Stimulated activated naive CD8-positive, alpha-beta T cell treated with anti-CD3 and anti-CD28 coated beads, Interleukin-15, amount 100 ng/mL, for 72 hours (primary cell): Measurements from ENCODE around the gene OTULINL.
"Not testable (repeated sequence)": the region's sequence is repeated elsewhere in the genome, so short reads cannot be mapped to it uniquely, and the experiment has no call there.

Source experiments
- ATAC-seq: fragments of 150-1000 bp; cut with Tn5 transposase; 2 replicates; pipeline ENCODE4 v1.10.0; 2021; ENCODE audit warnings: mild to moderate bottlenecking, moderate library complexity
- DNase-seq, 2 donors: peaks; one replicate each; pipeline ENCODE4 v3.0.0; 2021 to 2022
- H3K27ac Mint-ChIP-seq, 2 donors: one replicate each; pipeline ENCODE4 v1.8.0; 2022; ENCODE audit warnings: mild to moderate bottlenecking in 2 of 2, mixed read lengths in 2 of 2, moderate library complexity in 2 of 2
- H3K27me3 Mint-ChIP-seq: one replicate; pipeline ENCODE4 v1.8.0; 2022; ENCODE audit warnings: mixed read lengths
- H3K4me1 Mint-ChIP-seq: one replicate; pipeline ENCODE4 v1.8.0; 2022; ENCODE audit warnings: mild to moderate bottlenecking, mixed read lengths
- H3K4me3 Mint-ChIP-seq, 2 donors: one replicate each; pipeline ENCODE4 v1.8.0; 2022; ENCODE audit warnings: mild to moderate bottlenecking in 2 of 2, mixed read lengths in 2 of 2, moderate library complexity in 1 of 2
- H3K9me3 Mint-ChIP-seq, 2 donors: one replicate each; pipeline ENCODE4 v1.8.0; 2022; ENCODE audit warnings: mixed read lengths in 2 of 2

Gene OTULINL

DNA sequence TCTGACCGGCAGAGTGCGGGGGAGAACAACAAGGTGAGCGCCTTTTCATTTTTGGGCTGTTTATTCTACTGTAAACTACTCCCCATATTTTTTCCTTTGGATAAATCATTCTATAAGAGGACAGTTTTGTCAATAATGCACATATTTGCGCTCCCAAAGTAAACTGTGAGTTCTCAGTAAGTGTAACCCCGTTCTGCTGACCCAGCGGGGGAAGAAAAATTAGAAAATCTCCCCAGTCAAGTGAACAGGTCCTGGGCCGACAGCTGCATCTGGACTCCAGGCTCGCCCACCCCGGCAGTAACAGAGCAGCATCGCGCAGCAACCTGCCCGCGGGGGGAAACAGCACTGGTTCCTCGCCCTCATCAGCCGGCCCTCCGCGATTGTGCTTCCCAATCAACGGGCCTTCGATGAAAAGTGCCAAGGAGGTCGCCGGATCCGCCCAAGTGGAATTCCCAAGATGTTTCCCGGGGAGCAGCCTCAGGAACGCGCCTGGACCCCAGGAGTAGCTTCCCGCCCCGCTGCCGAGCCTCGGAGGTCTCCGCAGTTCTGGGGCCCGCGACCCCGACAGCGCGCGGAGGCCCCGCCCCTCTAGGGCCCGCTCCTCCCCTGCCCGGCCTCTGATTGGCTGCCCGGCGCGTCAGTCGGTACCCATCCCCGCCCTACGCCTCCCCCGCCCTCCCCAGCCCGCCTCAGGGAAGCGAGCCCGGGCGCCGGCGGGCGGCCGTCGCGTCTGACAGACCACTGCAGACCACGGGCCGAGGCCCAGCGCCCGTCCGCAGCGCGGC lies at the start of gene OTULINL:
OTULINL (plus strand) TSS at position 687 of the 785 bp plus-strand sequence. CDS start 103 bp downstream, outside the sequence.
- Mint-ChIP-seq H3K4me1 (peaks cover 41% of the 10 kb centered on the region), H3K27me3 (peaks cover 17% of the 10 kb centered on the region), H3K9me3 (no peaks in the 10 kb centered on the region), H3K27ac (peak within 1 kb of the TSS; percentile 89 to 97), H3K4me3 (peak within 1 kb of the TSS; percentile 89 to 91)
- DNase-seq: peak; percentile 88 to 89
- peak; percentile 93 for ATAC-seq

DNA sequence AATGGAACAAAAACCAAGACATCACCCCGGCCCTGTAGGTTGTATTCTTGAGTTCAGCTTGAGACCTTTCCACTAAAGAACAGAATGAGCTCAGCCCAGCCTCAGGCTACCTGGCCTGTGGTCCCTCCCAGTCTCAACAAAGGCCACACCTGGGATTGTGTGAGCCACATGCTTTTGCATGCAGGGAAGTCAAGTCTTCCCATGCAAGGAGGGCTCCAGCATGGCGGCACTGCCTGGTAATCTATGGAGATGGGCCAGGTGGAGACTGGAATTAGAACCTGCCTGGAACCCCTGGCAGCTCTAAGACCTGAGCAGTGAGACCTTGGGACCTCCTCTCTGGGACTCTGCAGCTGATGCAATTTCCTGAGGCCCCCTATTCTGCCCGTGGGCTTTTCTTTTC lies 49.4 kb upstream of the OTULINL start:
- Mint-ChIP-seq H3K27me3 (no peaks in the 10 kb centered on the region), H3K9me3 (no peaks in the 10 kb centered on the region), H3K4me1 (peaks cover 22% of the 10 kb centered on the region), H3K4me3 (no peak overlapping the region), H3K27ac (peak overlapping the region in 1 of 2 donors; percentile 33)
- DNase-seq (no peak), ATAC-seq (no peak)

DNA sequence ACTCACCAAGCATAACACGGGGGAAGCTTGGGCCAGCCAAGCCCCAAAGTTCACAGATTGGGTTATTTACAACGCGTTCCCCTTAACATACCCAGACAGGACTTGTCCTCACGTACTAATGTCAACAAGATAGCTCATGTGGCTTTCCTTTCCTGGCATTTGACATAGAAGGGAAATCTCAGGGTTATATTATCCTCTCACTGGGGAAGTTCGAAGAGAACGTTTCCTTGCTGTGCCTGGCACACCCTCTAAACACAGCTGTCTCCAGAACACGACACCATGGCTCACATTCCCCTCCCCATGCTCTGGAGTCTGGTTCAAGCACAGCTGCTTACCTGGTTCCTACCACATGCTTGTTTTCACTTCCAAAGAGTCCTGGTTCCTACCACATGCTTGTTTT lies 46.8 kb upstream of the OTULINL start:
- no peak for ATAC-seq
- no peak overlapping the region for H3K4me3 Mint-ChIP-seq

DNA sequence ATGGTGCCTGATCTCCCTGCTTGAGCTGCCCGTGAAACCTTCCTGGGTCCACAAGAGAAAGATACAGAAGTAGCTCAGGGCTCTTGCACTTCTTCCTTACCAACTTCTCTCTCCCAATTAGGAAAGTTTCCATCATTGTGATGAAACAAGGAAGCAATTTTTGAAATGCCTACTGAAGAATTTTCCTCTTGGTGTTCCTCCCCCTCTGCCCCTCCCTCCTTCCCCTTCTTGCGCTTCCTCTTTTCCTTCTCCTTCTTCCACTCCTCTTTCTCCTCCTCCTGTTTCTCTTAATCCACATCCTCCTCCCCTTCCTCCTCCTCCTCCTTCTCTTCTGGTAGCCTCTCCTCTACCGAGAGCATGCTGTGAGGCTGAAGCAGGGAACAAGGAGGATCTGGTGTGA lies 36.3 kb upstream of the OTULINL start:
- peaks cover 6% of the 10 kb centered on the region for H3K27me3 Mint-ChIP-seq
- H3K4me3 Mint-ChIP-seq: no peak overlapping the region
- H3K4me1 Mint-ChIP-seq: peaks cover 10% of the 10 kb centered on the region
- DNase-seq (no peak), ATAC-seq (no peak)
- peaks cover 23 to 25% of the 10 kb centered on the region in 2 donors for H3K9me3 Mint-ChIP-seq
- H3K27ac Mint-ChIP-seq: no peak overlapping the region

More for the DNA sequence above, 46.8 kb upstream of the OTULINL start:
- H3K9me3 Mint-ChIP-seq: peaks cover 0 to 10% of the 10 kb centered on the region in 2 donors
- no peaks in the 10 kb centered on the region for H3K27me3 Mint-ChIP-seq
- H3K4me1 Mint-ChIP-seq: peaks cover 22% of the 10 kb centered on the region
- DNase-seq: no peak
- H3K27ac Mint-ChIP-seq: no peak overlapping the region

DNA sequence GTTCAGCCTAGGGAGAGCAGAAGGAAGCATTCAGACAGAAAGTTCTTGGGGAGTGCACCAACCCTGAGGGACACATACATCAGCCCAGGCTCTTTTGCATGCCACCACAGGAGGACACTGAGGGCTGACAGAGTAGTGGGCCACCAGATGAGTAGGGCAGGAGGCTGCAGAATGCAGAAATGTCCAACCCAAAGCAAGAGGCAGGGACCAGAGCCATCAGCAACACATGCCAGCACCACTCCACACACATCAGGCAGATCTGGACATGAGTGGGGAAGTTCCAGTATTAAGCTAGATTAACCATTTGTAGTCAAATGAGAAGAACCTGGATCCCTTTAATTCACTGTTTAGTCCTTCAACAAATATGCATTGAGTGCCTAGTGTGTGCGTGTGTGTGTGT lies 35.7 kb upstream of the OTULINL start:
- H3K27me3 Mint-ChIP-seq: peaks cover 6% of the 10 kb centered on the region
- no peak for ATAC-seq
- no peak for DNase-seq
- peaks cover 18 to 19% of the 10 kb centered on the region in 2 donors for H3K9me3 Mint-ChIP-seq
- peaks cover 10% of the 10 kb centered on the region for H3K4me1 Mint-ChIP-seq
- no peak overlapping the region for H3K4me3 Mint-ChIP-seq
- H3K27ac Mint-ChIP-seq: no peak overlapping the region

DNA sequence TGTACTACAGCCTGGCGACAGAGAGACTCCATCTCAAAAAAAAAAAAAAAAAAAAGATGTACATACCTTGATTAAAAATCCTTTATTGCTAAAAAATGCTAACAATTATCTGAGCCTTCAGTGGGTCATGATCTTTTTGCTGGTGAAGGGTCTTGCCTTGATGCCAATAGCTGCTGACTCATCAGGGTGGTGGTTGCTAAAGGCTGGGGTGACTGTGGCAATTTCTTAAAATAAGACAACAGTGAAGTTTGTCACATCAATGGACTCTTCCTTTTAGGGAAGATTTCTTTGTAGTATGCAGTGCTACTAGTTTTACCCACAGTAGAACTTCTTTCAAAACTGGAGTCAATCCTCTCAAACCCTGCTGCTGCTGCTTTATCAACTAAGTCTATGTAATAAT lies 33.9 kb upstream of the OTULINL start:
- no peak for DNase-seq
- peaks cover 6% of the 10 kb centered on the region for H3K27me3 Mint-ChIP-seq
- ATAC-seq: no peak
- H3K27ac Mint-ChIP-seq: no peak overlapping the region
- no peak overlapping the region for H3K4me3 Mint-ChIP-seq
- peaks cover 10% of the 10 kb centered on the region for H3K4me1 Mint-ChIP-seq
- peaks cover 12 to 14% of the 10 kb centered on the region in 2 donors for H3K9me3 Mint-ChIP-seq

DNA sequence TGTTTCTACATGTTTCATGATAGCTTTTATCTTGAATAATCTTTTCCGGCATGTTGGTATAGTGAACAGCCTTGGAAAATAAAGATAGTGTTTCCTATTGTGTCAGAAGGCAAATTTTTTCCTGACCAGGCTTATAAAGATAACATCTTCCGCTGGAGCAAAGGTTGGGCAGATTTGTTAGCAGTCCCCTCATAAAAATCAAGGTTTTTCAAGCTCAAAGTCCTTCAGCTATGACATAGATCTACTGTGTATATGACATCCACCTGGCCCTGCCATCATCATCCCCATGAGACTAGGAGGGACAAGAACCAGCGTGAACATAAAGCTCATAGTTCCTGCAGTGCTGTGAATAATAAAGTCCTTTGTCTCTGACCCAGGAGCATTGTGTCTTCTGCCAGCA lies 30.4 kb upstream of the OTULINL start:
- no peak for ATAC-seq
- peaks cover 34 to 35% of the 10 kb centered on the region in 2 donors for H3K9me3 Mint-ChIP-seq
- DNase-seq: no peak
- no peak overlapping the region for H3K27ac Mint-ChIP-seq
- H3K4me3 Mint-ChIP-seq: no peak overlapping the region
- H3K27me3 Mint-ChIP-seq: no peaks in the 10 kb centered on the region
- peaks cover 16% of the 10 kb centered on the region for H3K4me1 Mint-ChIP-seq

DNA sequence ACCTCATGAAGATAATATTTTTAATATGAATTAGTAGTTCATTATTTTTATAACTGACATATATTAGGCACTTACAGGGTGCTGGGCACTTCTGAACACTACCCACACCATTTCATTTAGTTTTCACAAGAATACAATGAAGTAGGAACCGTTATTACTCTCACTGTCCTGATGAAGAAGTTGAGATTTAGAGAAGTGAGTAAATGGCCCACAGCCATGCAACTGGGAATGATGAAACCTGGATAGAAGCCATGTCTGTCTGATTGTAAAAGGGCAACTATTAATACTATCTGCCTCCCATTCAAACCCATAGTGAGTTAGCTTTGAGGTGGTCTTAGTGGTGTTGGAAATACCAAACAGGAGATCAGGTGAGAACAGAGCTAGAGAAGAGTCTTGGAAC lies 29.6 kb upstream of the OTULINL start:
- ATAC-seq (no peak), DNase-seq (no peak)
- H3K4me1 Mint-ChIP-seq: peaks cover 16% of the 10 kb centered on the region
- H3K27ac Mint-ChIP-seq: no peak overlapping the region
- H3K9me3 Mint-ChIP-seq: peaks cover 26 to 30% of the 10 kb centered on the region in 2 donors
- H3K27me3 Mint-ChIP-seq: no peaks in the 10 kb centered on the region
- no peak overlapping the region for H3K4me3 Mint-ChIP-seq

DNA sequence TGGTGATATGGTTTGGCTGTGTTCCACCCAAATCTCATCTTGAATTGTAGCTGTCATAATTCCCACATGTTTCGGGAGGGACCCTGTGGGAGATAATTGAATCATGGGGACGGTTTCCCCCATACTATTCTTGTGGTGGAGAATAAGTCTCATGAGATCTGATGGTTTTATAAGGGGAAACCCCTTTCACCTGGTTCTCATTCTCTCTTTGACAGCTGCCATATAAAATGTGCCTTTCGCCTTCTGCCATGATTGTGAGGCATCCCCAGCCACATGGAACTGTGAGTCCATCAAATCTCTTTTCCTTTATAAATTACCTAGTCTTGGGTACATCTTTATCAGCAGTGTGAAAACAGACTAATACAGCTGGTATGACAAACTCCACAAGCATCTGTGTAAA lies 27.3 kb upstream of the OTULINL start:
- peak; percentile 56 for ATAC-seq
- not testable (repeated sequence) for DNase-seq, H3K4me3 Mint-ChIP-seq, H3K27me3 Mint-ChIP-seq, H3K27ac Mint-ChIP-seq
- Mint-ChIP-seq H3K4me1 (peaks cover 31% of the 10 kb centered on the region), H3K9me3 (peaks cover 24 to 30% of the 10 kb centered on the region in 2 donors)

DNA sequence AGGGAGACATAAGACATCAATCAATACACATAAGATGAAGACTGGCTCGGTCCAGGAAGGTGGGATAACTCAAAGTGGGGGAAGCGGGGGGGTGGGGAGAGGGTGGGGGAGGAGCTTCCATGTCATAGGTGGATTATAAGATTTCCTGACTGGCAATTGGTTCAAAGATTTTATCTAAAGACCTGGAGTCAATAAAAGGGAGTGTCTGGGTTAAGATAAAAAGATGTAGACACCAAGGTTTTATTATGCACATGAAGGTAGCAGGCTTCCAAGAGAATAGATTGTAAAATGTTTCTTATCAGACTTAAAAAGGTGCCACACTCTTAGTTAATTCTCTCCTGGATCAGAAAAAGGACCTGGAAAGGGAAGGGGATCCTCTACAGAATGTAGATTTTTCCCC lies 25.6 kb upstream of the OTULINL start:
- DNase-seq: no peak
- Mint-ChIP-seq H3K4me3 (no peak overlapping the region), H3K27ac (peak overlapping the region in 1 of 2 donors; percentile 84), H3K9me3 (peaks cover 24 to 30% of the 10 kb centered on the region in 2 donors), H3K4me1 (peaks cover 40% of the 10 kb centered on the region), H3K27me3 (no peaks in the 10 kb centered on the region)
- ATAC-seq: no peak

DNA sequence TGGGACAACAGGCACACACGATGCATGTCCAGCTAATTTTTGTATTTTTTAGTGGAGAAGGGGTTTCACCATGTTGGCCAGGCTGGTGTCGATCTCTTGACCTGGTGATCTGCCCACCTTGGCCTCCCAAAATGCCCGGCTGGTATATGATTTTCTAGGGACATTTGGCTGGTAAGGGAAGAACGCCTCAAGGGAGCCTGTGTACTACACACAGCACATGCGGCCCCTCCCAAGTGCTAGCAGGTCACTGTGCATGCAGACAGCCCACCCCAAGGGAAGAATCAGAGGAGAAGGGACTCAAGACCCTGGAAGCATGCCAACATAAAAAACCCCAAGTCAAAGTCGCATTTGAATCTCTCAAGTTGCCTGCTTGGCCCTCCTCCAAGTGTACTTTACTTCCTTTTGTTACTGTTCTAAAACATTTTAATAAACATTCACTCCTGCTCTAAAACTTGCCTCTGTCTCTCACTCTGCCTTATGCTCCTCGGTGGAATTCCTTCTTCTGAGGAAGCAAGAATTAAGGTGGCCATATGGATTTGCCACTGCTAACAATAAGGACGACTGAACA lies 24.3 kb upstream of the OTULINL start:
- Mint-ChIP-seq H3K27me3 (no peaks in the 10 kb centered on the region), H3K4me3 (no peak overlapping the region), H3K27ac (no peak overlapping the region), H3K4me1 (peaks cover 50% of the 10 kb centered on the region), H3K9me3 (peaks cover 21 to 27% of the 10 kb centered on the region in 2 donors)
- DNase-seq (no peak), ATAC-seq (no peak)

DNA sequence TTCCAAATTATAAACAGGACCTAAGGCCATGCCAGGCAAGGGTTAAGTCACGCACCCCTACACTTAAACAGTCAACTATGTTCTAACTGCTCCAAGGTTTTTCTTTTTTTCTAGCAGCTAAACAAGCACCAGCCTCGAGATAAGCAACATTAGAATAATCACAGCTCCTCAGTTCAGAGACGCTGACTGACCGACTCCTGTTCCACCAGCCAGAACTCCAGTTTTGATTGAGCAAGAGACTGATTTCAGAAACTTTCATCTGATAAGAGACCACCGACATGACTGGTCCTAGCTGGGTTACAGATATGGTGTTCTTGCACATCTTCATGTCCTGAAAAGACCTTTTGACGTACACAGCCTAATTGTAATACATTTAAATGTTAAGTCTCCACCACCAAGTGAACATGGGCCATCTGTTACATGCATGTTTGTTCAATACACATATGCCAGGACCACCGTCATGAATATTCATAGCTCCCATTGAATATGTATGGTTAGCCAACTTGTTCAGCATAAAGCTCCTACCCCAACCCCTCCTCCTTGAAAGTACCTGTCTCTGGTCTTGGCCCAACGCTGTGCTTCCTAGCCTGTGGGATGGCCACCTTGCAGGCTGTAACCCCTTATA lies 23.7 kb upstream of the OTULINL start:
- H3K27ac Mint-ChIP-seq: no peak overlapping the region
- H3K27me3 Mint-ChIP-seq: no peaks in the 10 kb centered on the region
- peaks cover 21% of the 10 kb centered on the region in 2 donors for H3K9me3 Mint-ChIP-seq
- H3K4me1 Mint-ChIP-seq: peaks cover 50% of the 10 kb centered on the region
- ATAC-seq (no peak), DNase-seq (no peak)
- no peak overlapping the region for H3K4me3 Mint-ChIP-seq

DNA sequence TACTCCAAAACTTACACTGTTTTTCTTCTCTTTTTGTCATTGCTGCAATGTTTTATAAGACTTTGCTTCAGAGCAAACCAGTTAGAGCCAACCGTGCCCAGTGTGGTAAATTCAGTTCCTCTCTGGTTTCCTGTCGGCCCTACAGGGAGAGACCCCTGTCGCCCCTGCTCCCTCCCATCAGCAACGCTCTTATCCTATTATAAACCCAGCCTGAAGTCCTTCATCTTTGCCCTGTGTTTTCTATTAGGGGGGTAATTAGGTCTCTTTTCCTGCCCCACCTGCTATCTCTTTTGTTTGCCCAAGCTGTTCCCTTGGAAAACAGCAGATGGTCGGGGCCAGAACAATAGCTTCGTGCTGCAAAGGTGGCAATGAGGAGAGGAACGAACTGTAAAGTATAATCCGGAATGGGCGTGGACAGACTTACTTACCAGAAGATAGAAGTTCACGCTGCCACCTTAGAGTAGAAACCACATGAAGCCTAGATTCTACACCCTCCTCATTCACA lies 21.4 kb upstream of the OTULINL start:
- H3K27me3 Mint-ChIP-seq: no peaks in the 10 kb centered on the region
- ATAC-seq (peak; percentile 55), DNase-seq (no peak)
- H3K4me1 Mint-ChIP-seq: peaks cover 44% of the 10 kb centered on the region
- peak overlapping the region; percentile 23 to 42 for H3K4me3 Mint-ChIP-seq
- H3K27ac Mint-ChIP-seq: peak overlapping the region in 1 of 2 donors; percentile 59
- H3K9me3 Mint-ChIP-seq: peaks cover 0 to 4% of the 10 kb centered on the region in 2 donors

DNA sequence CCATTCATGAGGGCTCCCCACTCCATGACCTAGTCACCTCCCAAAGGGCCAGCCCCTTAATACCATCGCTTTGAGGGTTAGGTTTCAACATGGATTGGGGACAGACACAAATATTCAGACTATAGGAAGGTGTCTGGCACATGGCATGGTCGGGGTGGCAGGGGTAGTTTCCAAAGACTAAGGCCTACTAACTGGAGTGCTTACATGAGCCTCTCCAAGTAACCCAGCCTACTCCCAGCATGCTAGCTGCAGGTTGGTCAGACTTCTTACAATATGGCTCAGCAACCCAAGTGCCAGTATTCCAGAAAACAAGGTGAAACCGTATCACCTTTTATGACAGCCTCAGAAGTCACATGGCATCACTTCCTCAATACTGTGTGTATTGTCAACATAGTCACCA lies 19.9 kb upstream of the OTULINL start:
- Mint-ChIP-seq H3K4me3 (no peak overlapping the region), H3K27me3 (no peaks in the 10 kb centered on the region), H3K4me1 (peaks cover 44% of the 10 kb centered on the region), H3K9me3 (peaks cover 0 to 2% of the 10 kb centered on the region in 2 donors), H3K27ac (peak overlapping the region in 1 of 2 donors; percentile 59)
- ATAC-seq (no peak), DNase-seq (no peak)

DNA sequence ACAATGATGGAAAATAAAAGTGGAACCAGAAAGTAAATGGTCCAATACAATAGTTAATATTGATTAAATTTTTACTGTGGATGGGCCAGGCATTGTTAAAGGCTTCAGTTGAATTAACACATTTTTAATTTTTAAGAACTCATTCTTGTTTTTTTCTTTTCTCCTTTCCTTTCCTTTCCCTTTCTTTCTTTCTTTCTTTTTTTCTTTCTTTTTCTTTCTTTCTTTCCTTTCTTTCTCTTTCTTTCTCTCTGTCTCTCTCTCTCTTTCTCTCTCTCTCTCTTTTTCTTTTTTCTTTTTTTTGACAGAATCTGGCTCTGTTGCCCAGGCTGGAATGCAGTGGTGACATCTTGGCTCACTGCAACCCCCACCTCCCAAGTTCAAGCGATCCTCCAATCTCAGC lies 13.3 kb upstream of the OTULINL start:
- ATAC-seq (no peak), DNase-seq (no peak)
- Mint-ChIP-seq H3K27ac (no peak overlapping the region), H3K4me3 (no peak overlapping the region), H3K9me3 (peaks cover 8 to 25% of the 10 kb centered on the region in 2 donors), H3K27me3 (no peaks in the 10 kb centered on the region), H3K4me1 (no peaks in the 10 kb centered on the region)
